Osteocyte (in vitro differentiated cells): Measurements from ENCODE around the gene PRR11. TPM values are rescaled to one million over a fixed set of nuclear protein-coding genes. Genes with fewer than 3 reads are reported as not detected.

Experiments
- DNase-seq: peaks from one replicate; pipeline ENCODE4 v3.0.0; 2021; ENCODE audit warnings: mixed read lengths; ENCODE audit not compliant: unreplicated experiment; ENCODE audit errors: extremely low spot score
- H3K27ac Mint-ChIP-seq: one replicate; pipeline ENCODE4 v1.8.0; 2021; ENCODE audit warnings: mild to moderate bottlenecking, mixed read lengths; ENCODE audit not compliant: unreplicated experiment
- H3K27me3 Mint-ChIP-seq: one replicate; pipeline ENCODE4 v1.8.0; 2021; ENCODE audit warnings: mixed read lengths; ENCODE audit not compliant: unreplicated experiment
- H3K36me3 Mint-ChIP-seq: one replicate; pipeline ENCODE4 v1.8.0; 2021; ENCODE audit warnings: mixed read lengths; ENCODE audit not compliant: unreplicated experiment
- H3K4me1 Mint-ChIP-seq: one replicate; pipeline ENCODE4 v1.8.0; 2021; ENCODE audit warnings: mixed read lengths; ENCODE audit not compliant: unreplicated experiment
- H3K4me3 Mint-ChIP-seq: one replicate; pipeline ENCODE4 v1.8.0; 2021; ENCODE audit warnings: mild to moderate bottlenecking, moderate library complexity, mixed read lengths; ENCODE audit not compliant: unreplicated experiment
- H3K9me3 Mint-ChIP-seq: one replicate; pipeline ENCODE4 v1.8.0; 2021; ENCODE audit warnings: mixed read lengths; ENCODE audit not compliant: unreplicated experiment
- total RNA-seq: library from RNA; stranded (reverse); gene quantifications from 2 replicates; pipeline ENCODE4 v1.2.1, GENCODE V29; 2021
- TF ChIP-seq, protein P1 (sequence below): fragments of 200-600 bp; sonication (generic); IDR thresholded peaks from 2 replicates; pipeline ENCODE4 v1.5.0; 2021; ENCODE audit warnings: antibody characterized with exemption, mild to moderate bottlenecking, moderate library complexity

Gene PRR11
- total RNA-seq, 1 donor from 2014 or later: 11.1 TPM

DNA sequence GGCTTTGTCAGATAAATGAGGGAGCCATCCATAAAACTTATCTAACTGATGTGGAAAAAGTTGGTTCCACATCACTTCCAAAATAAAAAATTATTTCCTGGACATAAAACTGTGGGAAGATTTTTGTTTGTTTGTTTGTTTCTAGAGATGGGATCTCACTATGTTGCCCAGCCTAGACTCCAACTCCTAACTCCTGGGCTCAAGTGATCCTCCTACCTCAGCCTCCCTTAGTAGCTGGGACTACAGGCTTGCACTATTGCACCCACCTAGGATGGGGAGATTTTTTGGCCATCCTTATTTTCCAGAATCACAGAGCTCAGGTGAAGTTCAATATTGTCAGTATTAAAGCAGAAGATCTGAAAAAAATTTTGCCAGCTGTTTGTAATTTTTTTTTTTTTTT is 30.5 kb downstream of the PRR11 start:
- H3K4me1 Mint-ChIP-seq: no peaks in the 10 kb centered on the region

DNA sequence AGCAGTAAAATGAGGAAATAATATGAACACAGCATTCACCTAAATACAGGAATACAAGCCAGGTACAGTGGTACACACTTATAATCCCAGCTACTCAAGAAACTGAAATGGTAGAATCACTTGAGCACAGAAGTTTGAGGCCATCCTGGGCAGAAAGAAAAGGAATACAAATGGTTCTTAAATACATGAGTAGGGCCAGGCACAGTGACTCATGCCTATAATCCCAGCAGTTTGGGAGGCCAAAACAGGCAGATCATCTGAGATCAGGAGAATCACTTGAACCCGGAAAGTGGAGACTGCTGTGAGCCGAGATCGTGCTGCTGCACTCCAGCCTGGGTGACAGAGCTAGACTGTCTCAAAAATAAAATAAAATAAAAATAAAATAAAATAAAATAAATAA is 31.3 kb downstream of the PRR11 start:
- Mint-ChIP-seq H3K4me3 (no peak overlapping the region), H3K27ac (no peak overlapping the region), H3K4me1 (no peaks in the 10 kb centered on the region), H3K36me3 (peaks cover 5% of the 10 kb centered on the region), H3K27me3 (no peaks in the 10 kb centered on the region), H3K9me3 (no peaks in the 10 kb centered on the region)
- TF ChIP-seq, protein P1, sequence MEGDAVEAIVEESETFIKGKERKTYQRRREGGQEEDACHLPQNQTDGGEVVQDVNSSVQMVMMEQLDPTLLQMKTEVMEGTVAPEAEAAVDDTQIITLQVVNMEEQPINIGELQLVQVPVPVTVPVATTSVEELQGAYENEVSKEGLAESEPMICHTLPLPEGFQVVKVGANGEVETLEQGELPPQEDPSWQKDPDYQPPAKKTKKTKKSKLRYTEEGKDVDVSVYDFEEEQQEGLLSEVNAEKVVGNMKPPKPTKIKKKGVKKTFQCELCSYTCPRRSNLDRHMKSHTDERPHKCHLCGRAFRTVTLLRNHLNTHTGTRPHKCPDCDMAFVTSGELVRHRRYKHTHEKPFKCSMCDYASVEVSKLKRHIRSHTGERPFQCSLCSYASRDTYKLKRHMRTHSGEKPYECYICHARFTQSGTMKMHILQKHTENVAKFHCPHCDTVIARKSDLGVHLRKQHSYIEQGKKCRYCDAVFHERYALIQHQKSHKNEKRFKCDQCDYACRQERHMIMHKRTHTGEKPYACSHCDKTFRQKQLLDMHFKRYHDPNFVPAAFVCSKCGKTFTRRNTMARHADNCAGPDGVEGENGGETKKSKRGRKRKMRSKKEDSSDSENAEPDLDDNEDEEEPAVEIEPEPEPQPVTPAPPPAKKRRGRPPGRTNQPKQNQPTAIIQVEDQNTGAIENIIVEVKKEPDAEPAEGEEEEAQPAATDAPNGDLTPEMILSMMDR: no peak
- no peak for DNase-seq

More for the DNA sequence above, 30.5 kb downstream of the PRR11 start:
- TF ChIP-seq, protein P1: no peak
- no peak overlapping the region for H3K27ac Mint-ChIP-seq
- no peaks in the 10 kb centered on the region for H3K27me3 Mint-ChIP-seq
- H3K36me3 Mint-ChIP-seq: peaks cover 5% of the 10 kb centered on the region
- no peaks in the 10 kb centered on the region for H3K9me3 Mint-ChIP-seq
- DNase-seq: no peak
- no peak overlapping the region for H3K4me3 Mint-ChIP-seq

DNA sequence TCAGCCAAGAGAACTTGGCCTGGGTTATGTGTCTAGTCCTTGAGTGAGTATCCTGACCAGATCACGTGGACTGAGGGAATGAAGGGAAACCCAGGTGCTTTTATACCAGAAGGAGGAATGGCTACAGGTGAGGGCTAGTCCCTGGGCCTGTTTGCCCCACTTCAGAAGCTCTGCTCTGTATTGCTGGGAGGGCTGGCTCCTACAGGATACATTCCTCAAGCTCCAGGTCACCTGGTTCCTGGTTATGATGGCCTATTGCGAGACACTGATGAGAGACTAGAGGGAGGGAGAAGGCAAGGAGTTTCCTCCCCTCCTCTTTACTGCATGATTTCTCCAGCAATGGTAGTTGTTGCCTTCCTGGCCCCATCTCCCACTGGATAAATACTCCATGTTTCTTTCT is 35.3 kb downstream of the PRR11 start:
- H3K4me3 Mint-ChIP-seq: no peak overlapping the region
- TF ChIP-seq, protein P1: no peak
- H3K36me3 Mint-ChIP-seq: no peaks in the 10 kb centered on the region
- no peaks in the 10 kb centered on the region for H3K4me1 Mint-ChIP-seq
- H3K9me3 Mint-ChIP-seq: no peaks in the 10 kb centered on the region
- no peaks in the 10 kb centered on the region for H3K27me3 Mint-ChIP-seq
- no peak for DNase-seq
- no peak overlapping the region for H3K27ac Mint-ChIP-seq

DNA sequence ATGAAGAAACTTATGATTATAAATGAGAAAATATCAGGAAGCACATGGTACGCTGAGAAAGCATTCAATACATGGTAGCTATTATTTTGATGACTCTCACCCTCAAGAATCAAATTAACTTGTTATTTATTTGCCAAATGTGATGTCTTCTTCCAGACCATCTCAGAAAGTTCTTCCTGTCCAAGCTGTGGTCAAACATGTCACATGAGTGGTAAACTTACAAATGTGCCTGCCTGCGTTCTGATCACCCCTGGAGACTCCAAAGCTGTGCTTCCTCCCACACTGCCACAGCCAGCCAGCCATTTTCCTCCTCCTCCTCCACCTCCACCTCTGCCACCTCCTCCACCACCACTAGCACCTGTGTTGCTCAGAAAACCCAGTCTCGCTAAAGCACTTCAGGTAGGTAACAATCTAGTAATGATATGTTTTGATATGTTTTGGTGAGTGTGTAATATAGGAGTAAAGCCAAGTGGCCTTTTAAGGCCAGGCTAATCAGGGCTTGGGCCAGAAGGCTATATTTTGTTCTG is 37.9 kb downstream of the PRR11 start:
- Mint-ChIP-seq H3K9me3 (no peaks in the 10 kb centered on the region), H3K4me1 (no peaks in the 10 kb centered on the region), H3K36me3 (no peaks in the 10 kb centered on the region), H3K27me3 (no peaks in the 10 kb centered on the region), H3K4me3 (no peak overlapping the region), H3K27ac (no peak overlapping the region)
- TF ChIP-seq, protein P1: no peak
- no peak for DNase-seq

DNA sequence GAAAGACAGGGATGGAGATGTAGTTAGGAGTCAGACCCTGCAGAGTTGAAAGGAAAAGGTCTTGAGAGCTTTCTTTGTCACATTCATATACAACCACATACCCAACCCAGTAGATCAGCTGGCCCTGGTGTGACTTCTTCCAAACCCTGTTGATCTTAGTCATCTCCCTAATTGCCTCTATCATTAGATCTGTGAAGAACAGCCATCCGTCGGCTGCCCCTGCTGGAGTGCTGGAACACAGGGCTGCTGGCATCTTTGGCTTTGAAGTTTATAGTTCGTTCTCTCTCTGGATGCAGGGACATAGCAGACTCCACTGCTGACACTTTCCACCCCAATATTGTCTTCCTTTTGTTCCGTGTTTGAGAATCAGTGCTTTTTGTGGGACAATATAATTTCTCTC is 43.9 kb downstream of the PRR11 start:
- TF ChIP-seq, protein P1: no peak
- Mint-ChIP-seq H3K27ac (no peak overlapping the region), H3K4me1 (no peaks in the 10 kb centered on the region), H3K9me3 (no peaks in the 10 kb centered on the region), H3K27me3 (no peaks in the 10 kb centered on the region), H3K4me3 (no peak overlapping the region), H3K36me3 (no peaks in the 10 kb centered on the region)
- no peak for DNase-seq
